ENCODE data around the gene TRIM2. TPM values are rescaled to one million over a fixed set of nuclear protein-coding genes. Genes with fewer than 3 reads are reported as not detected.

The TRIM2 gene
- total RNA-seq, 1 experiment from 2014 or later, result 28.0 TPM

DNA sequence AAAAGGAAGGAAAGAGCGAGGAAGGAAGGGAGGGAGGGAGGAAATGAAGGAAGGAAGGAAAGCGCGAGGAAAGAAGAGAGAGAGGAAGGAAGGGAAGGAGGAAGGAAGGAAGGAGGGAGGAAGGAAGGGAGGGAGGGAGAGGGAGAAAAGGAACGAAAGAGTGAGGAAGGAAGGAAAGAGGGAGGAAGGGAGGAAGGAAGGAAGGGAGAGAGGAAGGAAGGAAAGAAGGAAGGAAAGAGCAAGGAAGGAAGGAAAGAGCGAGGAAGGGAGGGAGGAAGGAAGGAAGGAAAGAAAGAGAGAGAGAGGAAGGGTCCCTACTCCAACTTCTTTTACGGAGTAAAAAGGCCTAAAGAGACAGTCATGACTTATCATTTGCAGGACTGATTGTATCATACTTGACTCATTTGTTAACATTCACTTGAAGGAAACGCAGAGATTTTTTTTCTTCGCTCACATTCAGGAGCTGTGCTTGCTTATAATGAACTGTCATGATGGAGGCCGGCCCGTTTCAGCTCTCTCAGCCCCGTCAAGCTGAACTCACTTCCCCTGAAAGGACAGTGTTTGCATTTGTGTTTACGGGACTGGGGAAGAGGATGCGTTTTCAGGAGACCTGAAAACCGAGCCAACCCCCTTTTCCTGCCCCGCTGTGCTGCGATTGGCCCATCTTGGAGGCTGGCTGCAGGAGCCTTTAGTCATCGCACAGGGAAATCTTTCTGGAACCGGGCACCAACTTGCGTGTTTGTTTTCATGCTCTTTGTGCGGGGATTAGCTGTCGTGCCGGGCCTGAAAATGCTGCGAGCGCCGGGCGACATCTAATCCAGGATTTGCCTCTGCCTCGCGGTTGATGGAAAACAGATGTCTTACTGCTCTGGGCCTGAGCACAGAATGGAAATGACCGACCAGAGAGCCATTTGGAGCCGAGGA is 17.8 kb downstream of the TRIM2 start:
- DNase-seq (ENCODE audit: low read depth), result peak; percentile 86

DNA sequence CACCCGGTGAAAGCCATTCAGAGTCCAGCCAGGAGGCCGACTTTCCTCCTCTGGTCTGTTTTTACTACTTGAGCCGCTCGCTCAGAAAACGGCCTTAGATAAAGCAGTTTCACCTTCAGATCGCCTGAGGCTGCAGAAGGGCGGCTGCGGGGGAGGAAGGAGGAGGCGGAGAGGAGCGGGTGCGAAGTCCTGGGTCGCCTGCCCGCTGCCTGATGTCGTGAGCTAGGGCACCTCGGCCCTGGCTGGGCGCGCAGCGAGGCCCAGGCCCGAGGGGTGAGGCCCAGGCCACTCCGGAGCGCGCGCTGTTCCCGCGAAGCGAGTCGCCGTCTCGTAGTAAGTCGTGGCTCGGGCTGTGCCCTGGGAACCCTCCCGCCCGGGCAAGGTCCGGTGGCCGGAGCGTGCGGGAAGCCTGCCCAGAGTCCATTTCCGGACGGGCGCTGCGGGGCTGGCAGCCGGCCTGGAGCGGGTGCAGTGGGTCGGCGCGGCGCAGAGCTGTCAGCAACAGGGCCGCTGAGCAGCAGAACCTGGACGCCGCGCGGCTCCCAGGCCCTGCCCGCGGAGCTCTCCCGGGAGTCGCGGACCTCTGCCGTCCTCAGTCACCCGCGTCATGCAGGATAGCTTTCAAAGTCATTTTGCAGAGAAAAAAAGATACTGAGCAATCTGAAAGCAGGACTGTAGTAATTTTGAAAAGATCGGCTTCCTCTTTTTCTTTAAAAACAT is 18.6 kb downstream of the TRIM2 start:
- DNase-seq (ENCODE audit: low read depth), result no peak

GRCh38 chr4:153223427-153223801 is 19.2 kb downstream of the TRIM2 start:
- no peak for DNase-seq (ENCODE audit: low read depth)

DNA sequence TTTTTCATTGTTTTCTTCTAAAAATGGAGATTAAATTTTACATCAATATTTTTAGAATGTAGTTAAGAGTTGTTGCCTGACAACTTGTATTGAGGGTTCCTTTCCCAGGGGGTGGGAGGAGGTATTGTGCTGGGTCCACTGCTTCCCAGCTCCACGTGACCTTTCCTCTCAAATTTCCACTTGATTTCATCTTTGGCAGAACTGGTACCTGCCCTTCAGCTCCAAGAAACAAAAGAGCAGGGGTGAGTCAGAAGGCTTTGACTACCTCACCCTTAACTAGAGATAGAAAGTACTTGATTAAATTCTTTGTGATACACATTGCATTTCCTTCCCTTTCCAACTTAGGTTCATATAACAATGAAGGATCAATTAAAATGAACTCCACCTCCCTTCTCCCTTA is 19.7 kb downstream of the TRIM2 start:
- peak; percentile 66 for DNase-seq (ENCODE audit: low read depth)

GRCh38 chr4:153224474-153224873 is 20.2 kb downstream of the TRIM2 start:
- DNase-seq (ENCODE audit: low read depth), result no peak

DNA sequence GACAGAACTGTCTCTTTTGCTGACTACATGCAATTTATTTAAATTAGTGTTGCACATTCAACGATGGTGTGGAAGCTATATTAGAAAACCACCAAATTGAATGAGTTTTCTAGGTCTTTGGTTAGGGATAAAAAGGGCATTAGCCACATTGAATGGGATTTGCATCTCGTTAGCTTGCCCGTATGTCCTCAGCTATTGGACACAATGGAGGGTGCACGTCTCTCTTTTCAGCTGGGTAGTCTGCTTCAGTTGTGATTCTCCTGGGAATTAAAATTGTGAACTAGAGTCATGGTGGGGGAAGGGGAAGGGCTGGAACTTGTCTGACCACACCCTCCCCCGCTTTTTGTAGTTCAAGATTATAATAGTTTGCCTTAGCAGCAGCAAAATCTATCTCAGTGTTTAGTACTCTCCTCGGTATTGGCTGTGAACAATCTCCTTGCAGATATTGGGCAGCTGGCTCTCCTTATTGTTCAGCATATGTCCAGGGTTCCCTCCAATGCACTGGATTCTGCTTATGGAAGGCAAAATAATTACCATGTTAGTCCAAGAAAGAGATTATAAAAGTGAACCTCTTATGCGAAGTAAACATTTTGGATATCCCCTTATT is 23.3 kb downstream of the TRIM2 start:
- DNase-seq (ENCODE audit: low read depth), result no peak

- DNase-seq (ENCODE audit: low read depth), result peak; percentile 43
These were observed 24.4 kb downstream of the TRIM2 start for GRCh38 chr4:153228512-153229140.

- DNase-seq (ENCODE audit: low read depth), result no peak
These were observed 25.3 kb downstream of the TRIM2 start for GRCh38 chr4:153229545-153229944.

DNA sequence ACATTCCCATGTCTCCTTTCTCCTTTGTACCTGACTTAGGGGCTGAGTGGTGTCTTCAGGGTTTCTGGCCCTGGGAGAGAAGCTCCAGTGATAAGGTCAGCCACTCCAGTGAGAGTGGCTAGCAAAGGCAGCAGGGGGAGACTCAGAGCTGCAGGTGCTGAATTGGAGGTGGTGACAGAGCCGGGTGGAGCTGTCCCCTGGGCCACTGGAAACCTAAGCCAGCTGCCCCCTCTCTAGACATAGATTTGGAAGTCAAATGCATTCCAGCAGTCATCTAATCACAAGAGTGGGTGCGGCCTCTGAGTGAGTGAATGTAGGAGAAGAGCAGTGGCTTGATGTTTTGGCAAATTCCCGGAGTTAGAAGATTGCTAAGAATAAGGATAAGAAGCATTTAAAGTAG is 28.5 kb downstream of the TRIM2 start:
- peak; percentile 40 for DNase-seq (ENCODE audit: low read depth)

- DNase-seq (ENCODE audit: low read depth), result peak; percentile 93
These were observed 29.6 kb downstream of the TRIM2 start for GRCh38 chr4:153233761-153234371.

DNA sequence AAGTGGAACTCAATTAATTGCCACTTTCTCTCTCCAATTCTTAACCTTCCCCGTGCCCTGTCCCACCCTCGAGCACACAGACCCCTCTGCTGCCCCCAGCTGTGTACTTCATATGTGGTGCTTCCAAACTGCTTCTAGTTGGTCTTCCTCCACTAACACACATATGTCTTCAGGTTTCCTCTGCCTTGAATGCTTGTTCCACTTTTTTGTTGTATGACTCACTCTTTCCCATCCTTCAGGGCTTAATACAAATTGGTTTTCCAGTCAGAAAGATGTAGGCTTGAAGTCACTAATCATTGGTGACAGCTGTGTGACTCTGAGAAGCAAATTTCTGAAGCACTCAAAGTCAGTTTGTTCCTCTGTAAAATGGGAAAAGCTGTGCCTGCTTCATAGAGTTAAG is 30.6 kb downstream of the TRIM2 start:
- peak; percentile 64 for DNase-seq (ENCODE audit: low read depth)

GRCh38 chr4:153238135-153238919 is 34.1 kb downstream of the TRIM2 start:
- DNase-seq (ENCODE audit: low read depth), result no peak

DNA sequence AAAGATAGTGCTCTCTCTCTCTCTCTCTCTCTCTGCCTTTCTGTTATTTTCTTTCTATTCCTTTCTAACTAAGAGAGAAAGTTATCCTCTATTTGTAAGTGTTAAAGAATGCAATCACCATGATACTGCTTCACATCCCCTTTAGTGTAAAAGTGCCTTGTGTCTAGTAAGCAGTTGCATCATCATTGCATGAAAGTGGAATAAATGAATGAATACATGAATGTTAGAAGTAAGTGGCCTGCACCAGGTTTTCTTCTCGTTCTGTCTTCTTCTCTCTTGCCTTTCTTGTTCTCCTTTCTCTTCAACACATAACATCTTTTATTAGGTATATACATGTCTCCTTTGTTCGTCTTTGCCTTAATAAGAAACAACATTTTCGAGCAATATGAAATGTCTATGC is 35.2 kb downstream of the TRIM2 start:
- DNase-seq (ENCODE audit: low read depth), result no peak

DNA sequence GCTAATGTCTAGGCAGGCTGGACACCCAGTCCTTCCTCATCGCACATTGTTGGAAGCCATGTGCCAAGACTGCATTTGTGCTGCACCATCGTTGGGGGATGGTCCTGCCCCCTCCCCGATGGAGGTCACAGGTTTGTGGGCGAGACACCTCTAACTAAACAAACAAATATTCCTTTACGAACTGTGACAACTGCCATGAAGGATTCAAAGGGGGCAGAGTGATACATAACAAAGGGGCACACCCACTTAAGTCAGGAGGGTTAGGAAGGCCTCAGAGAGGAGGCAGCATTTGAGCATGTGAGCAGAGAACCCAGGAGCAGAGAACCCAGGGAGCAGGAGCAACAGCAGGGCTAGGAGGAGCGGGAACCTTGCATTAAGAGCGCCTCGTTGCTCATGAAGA is 37.1 kb downstream of the TRIM2 start:
- DNase-seq (ENCODE audit: low read depth), result no peak

GRCh38 chr4:153241970-153242838 is 38.0 kb downstream of the TRIM2 start:
- DNase-seq (ENCODE audit: low read depth), result peak; percentile 75

- DNase-seq (ENCODE audit: low read depth), result no peak
These were observed 38.6 kb downstream of the TRIM2 start for GRCh38 chr4:153242839-153243324.

DNA sequence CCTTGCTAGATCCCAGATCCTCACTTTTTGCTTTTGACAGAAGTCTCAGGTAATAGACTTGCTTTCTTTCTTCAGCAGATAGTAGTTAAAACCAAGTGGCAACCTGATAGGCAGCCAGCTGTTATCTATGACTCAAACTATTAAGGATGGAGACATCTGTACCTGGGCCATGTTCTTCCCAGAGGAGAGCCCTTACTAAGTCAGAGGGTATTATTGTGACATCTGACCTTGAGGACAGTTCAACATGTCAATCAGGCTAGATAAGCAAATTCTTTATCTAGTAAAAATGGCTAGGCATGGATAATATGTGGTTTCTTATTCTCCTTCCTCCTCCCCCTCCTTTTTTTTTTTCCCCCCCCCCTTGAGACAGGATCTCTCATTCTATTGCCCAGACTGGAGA is 39.2 kb downstream of the TRIM2 start:
- DNase-seq (ENCODE audit: low read depth), result no peak

GRCh38 chr4:153244969-153245368 is 40.7 kb downstream of the TRIM2 start:
- DNase-seq (ENCODE audit: low read depth), result no peak

DNA sequence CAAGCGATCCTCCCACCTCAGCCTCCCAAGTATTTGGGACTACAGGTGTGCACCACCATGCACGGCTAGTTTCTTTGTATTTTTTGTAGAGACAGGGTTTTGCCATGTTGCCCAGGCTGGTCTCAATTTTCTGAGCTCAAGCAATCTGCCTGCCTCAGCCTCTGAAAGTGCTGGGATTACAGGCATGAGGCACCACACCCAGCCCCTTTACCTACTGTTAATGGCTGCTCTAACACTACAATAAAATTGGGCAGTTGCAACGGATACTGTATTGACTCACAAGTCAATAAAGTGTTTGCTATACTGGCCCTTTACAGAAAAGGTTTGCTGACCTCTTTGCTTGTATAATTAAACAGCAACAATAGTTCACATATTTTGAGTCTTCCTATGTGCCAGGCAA is 41.5 kb downstream of the TRIM2 start:
- DNase-seq (ENCODE audit: low read depth), result no peak

All from HT1080 (cell line).